ENCODE measurements around the gene NDUFS4.
A peak's percentile ranks its signal among the peaks of the same experiment; 100 is the strongest.
"Not testable (repeated sequence)": the region's sequence is repeated elsewhere in the genome, so short reads cannot be mapped to it uniquely, and the experiment has no call there.

NDUFS4 gene

GRCh38 chr5:53560506-53561191, at the start of gene NDUFS4:
NDUFS4 (plus strand) TSS chr5:53560639; CDS start chr5:53560663, 24 bp downstream.
- peak; percentile 84 for DNase-seq

GRCh38 chr5:53512539-53512938, 47.9 kb upstream of the NDUFS4 start:
- no peak for DNase-seq

- no peak for DNase-seq
Observed at GRCh38 chr5:53515988-53516387, 44.5 kb upstream of the NDUFS4 start.

GRCh38 chr5:53520813-53521212, 39.6 kb upstream of the NDUFS4 start:
- no peak for DNase-seq

- DNase-seq, result no peak
Observed at GRCh38 chr5:53537711-53538110, 22.7 kb upstream of the NDUFS4 start.

GRCh38 chr5:53540739-53541138, 19.7 kb upstream of the NDUFS4 start:
- not testable (repeated sequence) for DNase-seq

- no peak for DNase-seq
Observed at GRCh38 chr5:53541859-53542258, 18.6 kb upstream of the NDUFS4 start.

- DNase-seq, result no peak
Observed at GRCh38 chr5:53542926-53543325, 17.5 kb upstream of the NDUFS4 start.

GRCh38 chr5:53543401-53543800, 17.0 kb upstream of the NDUFS4 start:
- DNase-seq, result no peak

- DNase-seq, result peak; percentile 60
Observed at GRCh38 chr5:53545744-53546143, 14.7 kb upstream of the NDUFS4 start.

GRCh38 chr5:53547226-53547625, 13.2 kb upstream of the NDUFS4 start:
- DNase-seq, result no peak

- not testable (repeated sequence) for DNase-seq
Observed at GRCh38 chr5:53548501-53548900, 11.9 kb upstream of the NDUFS4 start.

- no peak for DNase-seq
Observed at GRCh38 chr5:53549792-53550191, 10.6 kb upstream of the NDUFS4 start.

- no peak for DNase-seq
Observed at GRCh38 chr5:53552561-53552960, 7.9 kb upstream of the NDUFS4 start.

- DNase-seq, result no peak
Observed at GRCh38 chr5:53554444-53554843, 6.0 kb upstream of the NDUFS4 start.

GRCh38 chr5:53555160-53555559, 5.3 kb upstream of the NDUFS4 start:
- DNase-seq, result no peak

- no peak for DNase-seq
Observed at GRCh38 chr5:53556001-53556400, 4.4 kb upstream of the NDUFS4 start.

GRCh38 chr5:53557386-53557785, 3.1 kb upstream of the NDUFS4 start:
- no peak for DNase-seq

GRCh38 chr5:53558966-53559365, 1.5 kb upstream of the NDUFS4 start:
- no peak for DNase-seq

- no peak for DNase-seq
Observed at GRCh38 chr5:53560028-53560427, 411 bp upstream of the NDUFS4 start.

- no peak for DNase-seq
Observed at GRCh38 chr5:53568401-53568800, 8.0 kb downstream of the NDUFS4 start.

GRCh38 chr5:53568871-53569270, 8.4 kb downstream of the NDUFS4 start:
- no peak for DNase-seq

GRCh38 chr5:53569453-53569852, 9.0 kb downstream of the NDUFS4 start:
- DNase-seq, result no peak

GRCh38 chr5:53571403-53571802, 11.0 kb downstream of the NDUFS4 start:
- no peak for DNase-seq

- DNase-seq, result no peak
Observed at GRCh38 chr5:53575101-53575500, 14.7 kb downstream of the NDUFS4 start.

Data from NCI-H82 (cell line).